RWPE1 (cell line): ENCODE measurements around the gene TRIM45.

ENCODE experiments used
- CTCF ChIA-PET: fragments of 350-600 bp; sonication (Branson Sonifier 250); formaldehyde crosslinking; extraction: SDS; loops from one replicate; lab custom pipeline; 2021; lab: Yijun Ruan, JAX
- POLR2A ChIA-PET: fragments of 400-600 bp; formaldehyde crosslinking; extraction: SDS; loops from one replicate; lab custom pipeline; 2020; ENCODE audit warnings: antibody characterized with exemption; ENCODE audit not compliant: low non-redundant PET; lab: Yijun Ruan, JAX
- DNase-seq: peaks from one replicate; pipeline ENCODE4 v3.0.0; 2012; ENCODE audit warnings: low spot score
- H3K27ac ChIP-seq: fragments of 450-650 bp; 2 replicates; pipeline ENCODE4 v1.5.1; 2017
- CTCF ChIP-seq: fragments of 450-650 bp; conservative IDR thresholded peaks from 2 replicates; pipeline ENCODE4 v1.5.1; 2017; ENCODE audit warnings: low read depth, mild to moderate bottlenecking

Gene TRIM45

GRCh38 chr1:117067533-117068370, 53.8 kb downstream of the TRIM45 start:
- DNase-seq: peak; percentile 57
- POLR2A ChIA-PET: no interaction called here
- TF ChIP-seq CTCF: peak; percentile 80
- H3K27ac ChIP-seq: no peak overlapping the region
- CTCF ChIA-PET: interaction anchor here (0.6 to 2.3 kb wide), 12 partner anchors 9 to 330 kb away, joined by 3 to 26 read pairs (median 3); no protein-coding TSS in a partner anchor

GRCh38 chr1:117066367-117066766, 55.2 kb downstream of the TRIM45 start:
- no peak overlapping the region for H3K27ac ChIP-seq
- CTCF ChIA-PET: interaction anchor here (0.7 to 2.3 kb wide), 5 partner anchors 43 to 218 kb away, joined by 3 to 26 read pairs (median 9); no protein-coding TSS in a partner anchor
- no peak for TF ChIP-seq CTCF
- POLR2A ChIA-PET: no interaction called here
- no peak for DNase-seq

GRCh38 chr1:117061986-117062415, 59.5 kb downstream of the TRIM45 start:
- H3K27ac ChIP-seq: no peak overlapping the region
- CTCF ChIA-PET: no interaction called here
- POLR2A ChIA-PET: no interaction called here
- DNase-seq: no peak
- TF ChIP-seq CTCF: no peak
